ENCODE results near the gene PTGER1.
A peak's percentile ranks its signal among the peaks of the same experiment; 100 is the strongest.

DNA sequence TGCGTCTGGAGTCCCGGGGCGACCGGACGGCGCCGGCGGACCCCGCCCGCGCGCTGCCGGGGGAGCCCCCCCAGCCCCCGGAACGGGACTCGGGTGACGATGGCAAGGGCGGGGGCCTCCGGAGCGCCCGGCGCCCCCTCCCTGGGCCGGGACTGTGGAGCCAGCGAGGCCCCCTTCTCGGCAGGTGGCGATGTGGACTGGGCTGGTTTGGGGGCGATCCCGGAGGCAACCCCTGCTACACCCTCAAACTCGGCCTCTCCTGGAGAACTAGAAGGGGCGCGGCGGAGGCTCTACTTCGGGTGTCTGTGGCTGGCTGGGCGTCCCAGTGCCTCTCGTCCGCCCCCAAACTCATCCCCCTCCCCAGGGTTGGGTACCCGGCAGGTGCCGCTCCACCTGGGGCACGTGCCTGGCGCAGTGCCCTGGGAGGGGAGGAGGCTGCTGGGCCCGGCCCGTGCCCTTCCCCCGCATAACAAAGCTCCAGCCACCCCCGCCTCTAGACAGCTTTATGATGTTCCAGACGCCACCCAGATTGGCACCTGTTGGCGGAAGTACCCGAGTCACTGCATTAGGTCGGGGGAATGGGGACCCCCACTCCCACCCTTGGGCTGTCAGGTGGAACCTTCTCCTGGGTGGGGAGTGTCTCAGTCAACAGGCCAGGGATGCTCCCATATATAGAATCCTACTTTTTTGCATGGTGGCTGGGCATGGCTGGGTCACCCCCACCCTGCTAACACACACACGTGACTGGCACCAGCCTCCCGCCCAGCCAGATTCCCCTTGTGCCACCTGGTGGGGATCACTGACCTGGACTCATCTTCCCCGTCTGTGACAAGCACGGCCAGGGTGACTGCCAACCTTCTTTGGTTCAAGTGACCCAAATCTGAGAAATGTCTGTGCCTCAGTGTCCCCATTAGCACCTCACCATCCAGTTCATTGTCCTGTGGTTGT, 41.3 kb downstream of the PTGER1 start:
- peak; percentile 25 for TF ChIP-seq CTCF (conservative IDR thresholded peaks at IDR 0.05; ENCODE audit: low read length)
- TF ChIP-seq EZH2phosphoT487 (IDR thresholded peaks at IDR 0.05; ENCODE audit: borderline replicate concordance, low read depth, low read length): no peak
